RKO (cell line): ENCODE data around the gene SNCAIP.

ENCODE experiments used
- DNase-seq: peaks from one replicate; pipeline ENCODE4 v3.0.0-alpha.2; 2016; ENCODE audit warnings: low spot score

Gene SNCAIP

GRCh38 chr5:122311961-122312590 lies at the start of gene SNCAIP:
SNCAIP (plus strand) TSS chr5:122312237; CDS start chr5:122391135, 78,898 bp downstream.
- DNase-seq: no peak

- DNase-seq: no peak
Observed at GRCh38 chr5:122263352-122264030, 48.5 kb upstream of the SNCAIP start.

- DNase-seq: no peak
Observed at GRCh38 chr5:122264610-122265009, 47.4 kb upstream of the SNCAIP start.

DNA sequence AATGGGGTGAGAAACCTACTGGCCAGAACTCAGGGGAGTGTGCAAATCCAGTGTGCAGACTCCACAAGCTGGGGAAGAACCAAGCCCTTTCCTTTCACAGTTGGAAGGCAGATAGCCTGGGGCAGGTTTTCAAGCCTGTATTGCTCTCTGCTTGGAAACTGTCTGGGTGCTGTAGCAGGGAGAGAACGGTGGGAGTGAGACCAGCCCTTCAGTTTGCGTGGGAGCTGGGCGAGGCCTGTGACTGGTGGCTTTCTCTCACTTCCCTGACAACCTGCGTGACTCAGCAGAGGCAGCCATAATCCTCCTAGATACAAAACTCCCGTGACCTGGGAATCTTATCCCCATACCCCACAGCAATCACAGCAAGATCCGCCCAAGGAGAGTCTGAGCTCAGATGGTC lies 44.9 kb upstream of the SNCAIP start:
- no peak for DNase-seq

- DNase-seq: no peak
Observed at GRCh38 chr5:122273696-122274095, 38.3 kb upstream of the SNCAIP start.

DNA sequence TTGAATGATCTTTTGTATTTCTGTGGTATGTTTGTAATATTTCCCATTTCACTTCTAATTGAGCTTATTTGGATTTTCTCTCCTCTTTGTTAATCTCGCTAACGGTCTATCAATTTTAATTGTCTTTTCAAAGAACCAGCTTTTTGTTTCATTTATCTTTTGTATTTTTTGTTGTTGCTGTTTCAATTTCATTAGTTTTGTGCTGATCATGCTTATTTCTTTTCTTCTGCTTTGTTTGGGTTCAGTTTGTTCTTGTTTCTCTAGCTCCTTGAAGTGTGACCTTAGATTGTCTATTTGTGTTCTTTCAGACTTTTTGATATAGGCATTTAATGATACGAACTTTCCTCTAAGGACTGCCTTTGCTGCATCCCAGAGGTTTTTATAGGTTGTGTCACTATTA lies 28.4 kb upstream of the SNCAIP start:
- no peak for DNase-seq

DNA sequence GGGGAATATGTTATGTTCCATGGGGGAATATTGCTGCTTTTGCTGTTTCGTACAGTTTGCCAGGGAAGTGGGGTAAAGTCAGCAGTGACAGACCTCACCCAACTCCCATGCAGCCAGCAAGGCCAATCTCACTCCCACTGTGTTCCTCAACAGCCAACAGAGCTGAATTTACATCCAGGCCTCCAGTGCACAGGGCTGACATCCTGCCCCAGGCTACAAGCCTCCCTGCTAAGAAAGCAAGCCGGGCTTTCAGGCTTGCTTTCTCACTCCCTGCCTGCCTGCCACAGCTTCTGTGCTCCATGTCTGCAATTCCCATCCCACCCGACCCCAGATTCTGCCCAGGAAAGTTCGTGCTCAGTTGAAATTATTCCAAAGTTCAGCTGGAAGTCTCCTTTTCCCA lies 25.5 kb upstream of the SNCAIP start:
- DNase-seq: no peak

DNA sequence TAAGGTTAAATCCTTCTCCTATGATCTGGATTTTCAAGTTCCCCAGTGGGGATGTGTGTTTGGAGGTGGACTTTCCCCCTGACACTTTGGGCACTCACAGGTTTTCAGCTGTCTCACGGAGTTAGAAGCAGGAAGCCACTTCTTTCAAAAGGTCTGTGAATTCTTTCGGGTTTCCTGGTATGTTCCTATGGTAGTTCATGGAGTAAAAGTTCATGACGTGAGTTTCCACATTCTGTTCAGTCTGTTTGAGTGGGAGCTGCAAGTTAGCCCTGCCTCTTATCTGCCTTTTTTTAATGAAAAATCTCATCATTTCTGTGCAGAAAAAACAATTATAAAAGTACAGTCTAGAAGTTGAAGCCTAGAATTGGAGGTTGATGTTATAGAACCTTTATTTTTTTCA lies 24.9 kb upstream of the SNCAIP start:
- DNase-seq: no peak

GRCh38 chr5:122291000-122291901 lies 20.8 kb upstream of the SNCAIP start:
- no peak for DNase-seq

- DNase-seq: no peak
Observed at GRCh38 chr5:122292332-122292731, 19.7 kb upstream of the SNCAIP start.

DNA sequence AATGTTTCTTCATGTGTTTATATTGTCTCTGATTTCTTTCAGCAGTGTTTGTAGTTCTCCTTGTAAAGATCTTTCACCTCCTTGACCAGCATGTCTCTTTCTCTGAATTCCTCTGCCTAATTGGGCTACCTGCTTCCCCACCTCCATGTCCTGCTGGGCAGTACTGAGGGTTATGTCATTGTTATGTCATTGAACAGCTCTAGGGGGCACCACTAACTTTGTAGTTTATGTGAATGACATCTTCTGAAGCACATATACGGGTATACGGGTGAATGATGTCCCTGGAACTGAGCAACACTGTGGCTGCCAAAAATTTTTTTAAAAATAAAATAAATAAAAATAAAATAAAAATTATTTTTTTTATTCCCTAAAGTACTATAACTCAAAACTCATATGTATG lies 16.9 kb upstream of the SNCAIP start:
- DNase-seq: peak; percentile 22

- no peak for DNase-seq
Observed at GRCh38 chr5:122296871-122297270, 15.2 kb upstream of the SNCAIP start.

- no peak for DNase-seq
Observed at GRCh38 chr5:122297587-122298298, 14.3 kb upstream of the SNCAIP start.

DNA sequence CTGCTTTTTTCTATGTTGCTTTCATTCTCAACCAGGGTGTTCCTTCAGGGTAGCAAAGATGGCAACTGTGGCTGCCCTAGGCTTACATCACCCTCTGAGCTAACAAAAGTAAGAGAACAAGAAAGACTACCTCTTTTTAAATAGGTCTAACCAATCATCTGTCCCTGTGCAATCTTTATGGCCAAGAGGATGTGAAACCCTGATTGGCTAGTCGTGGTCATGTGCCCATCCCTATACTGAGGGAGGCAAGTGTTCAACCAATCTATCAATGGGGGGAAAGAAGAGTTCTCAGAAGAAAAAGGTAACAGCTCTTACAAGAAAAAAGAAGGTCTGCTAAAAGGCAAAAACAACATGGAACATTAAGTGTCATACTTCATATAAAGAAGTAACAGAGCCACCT lies 11.7 kb upstream of the SNCAIP start:
- DNase-seq: no peak

GRCh38 chr5:122301016-122301415 lies 11.0 kb upstream of the SNCAIP start:
- no peak for DNase-seq

GRCh38 chr5:122304471-122305215 lies 7.4 kb upstream of the SNCAIP start:
- no peak for DNase-seq

GRCh38 chr5:122306461-122306860 lies 5.6 kb upstream of the SNCAIP start:
- no peak for DNase-seq

GRCh38 chr5:122310889-122311288 lies 1.1 kb upstream of the SNCAIP start:
- DNase-seq: no peak

- DNase-seq: no peak
Observed at GRCh38 chr5:122311497-122311960, 508 bp upstream of the SNCAIP start.

DNA sequence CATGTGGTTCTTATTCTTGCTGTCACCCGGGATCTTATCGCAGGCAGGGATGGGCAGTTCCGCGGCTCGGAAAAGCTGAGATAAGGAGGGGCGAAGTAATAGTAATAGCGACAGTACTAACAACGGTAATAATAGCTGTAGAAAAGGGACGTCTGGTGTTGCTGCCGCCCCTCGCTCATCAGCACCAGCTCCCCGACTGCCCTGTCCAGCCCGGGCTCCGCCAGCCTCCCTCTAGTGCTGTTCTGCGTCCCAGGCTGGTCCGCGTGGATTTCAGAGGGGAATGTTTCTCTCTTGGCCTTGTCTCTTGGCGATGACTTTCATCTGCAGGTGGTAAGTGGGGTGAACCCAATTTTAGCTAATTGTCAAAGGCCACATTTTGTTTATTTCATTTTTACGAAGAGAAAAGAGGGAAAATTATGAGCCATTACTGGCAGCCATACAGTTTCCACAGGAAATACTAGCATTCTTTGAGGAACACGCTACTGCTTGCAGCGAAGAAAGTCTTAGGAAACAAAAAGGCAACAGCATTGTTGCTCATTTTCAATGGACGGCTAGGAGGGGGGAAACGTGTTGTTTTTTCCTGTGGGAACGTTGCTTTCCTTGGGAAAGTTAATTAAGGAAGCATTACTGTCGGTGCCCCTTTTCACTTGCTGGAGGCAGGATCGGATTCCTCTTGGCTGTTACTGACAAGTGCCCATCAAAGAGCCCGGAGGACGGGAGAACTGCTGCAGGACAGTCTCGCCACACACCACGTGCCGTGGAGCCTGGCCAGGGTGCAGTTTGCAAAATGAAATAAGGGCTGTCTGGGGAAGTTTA lies 762 bp downstream of the SNCAIP start:
- no peak for DNase-seq

GRCh38 chr5:122314036-122314435 lies 2.0 kb downstream of the SNCAIP start:
- DNase-seq: no peak
